Panc1 (cell line): Measurements from ENCODE around the gene DCBLD2. TPM values are rescaled to one million over a fixed set of nuclear protein-coding genes. Genes with fewer than 3 reads are reported as not detected.

ENCODE experiments used
- ATAC-seq: fragments of 200-7000 bp; cut with Tn5 transposase; 2 replicates; pipeline ENCODE4 v1.9.1; 2020; ENCODE audit warnings: mild to moderate bottlenecking, moderate library complexity
- BruUV-seq: library from RNA; stranded (reverse); fragments of 400-500 nt; replicated peaks from 2 replicates; lab custom pipeline; 2021; lab: Mats Ljungman, UMichigan
- CTCF ChIA-PET: fragments of 300-600 bp; sonication (Branson Sonifier 250); formaldehyde crosslinking; loops from one replicate; lab custom pipeline; 2022; ENCODE audit warnings: antibody characterized with exemption; lab: Charles Lee
- POLR2A ChIA-PET: fragments of 300-600 bp; sonication (Branson Sonifier 250); formaldehyde crosslinking; loops from one replicate; lab custom pipeline; 2022; ENCODE audit warnings: antibody characterized with exemption; lab: Charles Lee
- DNase-seq: peaks from one replicate; pipeline ENCODE4 v3.0.0-alpha.2; 2010; ENCODE audit warnings: low read depth, low spot score
- H3K27ac ChIP-seq: 2 replicates; pipeline ENCODE4 v1.5.1; 2011; ENCODE audit warnings: mild to moderate bottlenecking, low read length, inconsistent platforms
- H3K27me3 ChIP-seq: fragments of 200-500 bp; sonication (Bioruptor generic); 2 replicates; pipeline ENCODE4 v1.6.0; 2014; ENCODE audit warnings: low read length, inconsistent platforms; ENCODE audit not compliant: control insufficient read depth, insufficient read depth
- H3K36me3 ChIP-seq: fragments of 200-500 bp; sonication (Bioruptor generic); 2 replicates; pipeline ENCODE4 v1.5.1; 2014; ENCODE audit warnings: inconsistent platforms, mild to moderate bottlenecking, low read length, moderate library complexity; ENCODE audit not compliant: control insufficient read depth, insufficient read depth
- H3K4me1 ChIP-seq: 2 replicates; pipeline ENCODE4 v1.5.1; 2011; ENCODE audit warnings: inconsistent platforms, mild to moderate bottlenecking, low read length, moderate library complexity; ENCODE audit not compliant: control insufficient read depth, insufficient read depth
- H3K4me3 ChIP-seq, 2 experiments: 2 replicates each; pipeline ENCODE4 v1.5.1; 2011 to 2012; ENCODE audit warnings: low read depth in 2 of 2, low read length in 2 of 2, mild to moderate bottlenecking in 2 of 2, inconsistent platforms in 1 of 2, moderate library complexity in 1 of 2
- H3K9me3 ChIP-seq: fragments of 200-500 bp; sonication (Bioruptor generic); 2 replicates; pipeline ENCODE4 v1.5.1; 2014; ENCODE audit warnings: low read depth, mild to moderate bottlenecking, inconsistent platforms, low read length, moderate library complexity; ENCODE audit not compliant: control insufficient read depth, insufficient read depth
- POLR2AphosphoS5 ChIP-seq: IDR thresholded peaks from 2 replicates; pipeline ENCODE4 v1.6.1; 2012; ENCODE audit warnings: mild to moderate bottlenecking, low read depth, low read length, moderate library complexity
- SIN3A ChIP-seq: IDR thresholded peaks from 2 replicates; pipeline ENCODE4 v1.6.1; 2012; ENCODE audit warnings: low read depth, mild to moderate bottlenecking, low read length, moderate library complexity, borderline replicate concordance; ENCODE audit not compliant: insufficient read depth
- TCF7L2 ChIP-seq: IDR thresholded peaks from 2 replicates; pipeline ENCODE4 v1.6.1; 2011; ENCODE audit warnings: mild to moderate bottlenecking, low read depth, low read length, inconsistent platforms
- in situ Hi-C: cut with HindIII; loops from 2 replicates; pipeline ENCODE4 v1.10.0; 2016; ENCODE audit warnings: low sequenced_read_pairs, low pct_unique_long_range_greater_than_20kb
- intact Hi-C: fragments of 100-400 bp; cut with micrococcal nuclease; formaldehyde crosslinking; loops from one replicate; pipeline ENCODE4 v1.10.0; 2022; ENCODE audit not compliant: unreplicated experiment
- total RNA-seq: library from RNA; stranded (reverse); gene quantifications from one replicate; pipeline ENCODE4 v1.2.1, GENCODE V29; 2021; ENCODE audit not compliant: unreplicated experiment
- TF ChIP-seq, protein P1 (sequence below): fragments of 450-650 bp; IDR thresholded peaks from 2 replicates; pipeline ENCODE4 v1.5.1; 2017; ENCODE audit warnings: mild to moderate bottlenecking
- TF ChIP-seq, protein P2 (sequence below), 2 experiments: IDR thresholded peaks; 2 replicates each; pipeline ENCODE4 v1.6.1; 2011 to 2012; ENCODE audit warnings: low read depth in 2 of 2, control low read depth in 1 of 2, low read length in 1 of 2, mild to moderate bottlenecking in 1 of 2, moderate library complexity in 1 of 2; ENCODE audit not compliant: insufficient read depth in 1 of 2

Gene DCBLD2
- total RNA-seq, 1 experiment from 2014 or later = 54.4 TPM

DNA sequence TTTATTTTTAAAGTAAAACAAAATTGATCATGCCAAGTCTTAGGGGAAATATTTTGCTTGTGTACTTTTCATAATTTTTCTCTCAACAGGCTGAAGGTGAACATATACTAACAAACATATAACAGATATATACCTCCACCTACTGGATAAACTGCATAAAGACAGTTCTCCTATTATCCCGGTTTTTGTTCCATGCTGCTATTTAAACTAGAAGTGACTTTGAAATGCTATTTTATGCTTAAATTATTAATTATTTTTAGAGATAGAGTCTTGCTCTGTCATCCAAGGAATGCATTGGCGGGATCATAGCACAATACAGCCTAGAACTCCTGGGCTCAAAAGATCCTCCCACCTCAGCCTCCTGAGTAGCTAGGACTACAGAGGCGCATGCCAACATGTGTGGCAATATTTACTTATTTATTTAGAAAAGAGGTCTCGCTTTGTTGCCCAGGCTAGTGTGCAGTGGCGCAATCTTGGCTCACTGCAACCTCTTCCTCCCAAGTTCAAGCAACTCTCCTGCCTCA lies 88.6 kb downstream of the DCBLD2 start:
- Histone ChIP-seq H3K4me3 (no peak overlapping the region), H3K27ac (no peak overlapping the region), H3K36me3 (peaks cover 6% of the 10 kb centered on the region), H3K9me3 (no peaks in the 10 kb centered on the region), H3K4me1 (no peaks in the 10 kb centered on the region), H3K27me3 (no peaks in the 10 kb centered on the region)
- DNase-seq (no peak), ATAC-seq (peak; percentile 76; the same call in 1 of the 2 replicates)
- TF ChIP-seq, protein P1, sequence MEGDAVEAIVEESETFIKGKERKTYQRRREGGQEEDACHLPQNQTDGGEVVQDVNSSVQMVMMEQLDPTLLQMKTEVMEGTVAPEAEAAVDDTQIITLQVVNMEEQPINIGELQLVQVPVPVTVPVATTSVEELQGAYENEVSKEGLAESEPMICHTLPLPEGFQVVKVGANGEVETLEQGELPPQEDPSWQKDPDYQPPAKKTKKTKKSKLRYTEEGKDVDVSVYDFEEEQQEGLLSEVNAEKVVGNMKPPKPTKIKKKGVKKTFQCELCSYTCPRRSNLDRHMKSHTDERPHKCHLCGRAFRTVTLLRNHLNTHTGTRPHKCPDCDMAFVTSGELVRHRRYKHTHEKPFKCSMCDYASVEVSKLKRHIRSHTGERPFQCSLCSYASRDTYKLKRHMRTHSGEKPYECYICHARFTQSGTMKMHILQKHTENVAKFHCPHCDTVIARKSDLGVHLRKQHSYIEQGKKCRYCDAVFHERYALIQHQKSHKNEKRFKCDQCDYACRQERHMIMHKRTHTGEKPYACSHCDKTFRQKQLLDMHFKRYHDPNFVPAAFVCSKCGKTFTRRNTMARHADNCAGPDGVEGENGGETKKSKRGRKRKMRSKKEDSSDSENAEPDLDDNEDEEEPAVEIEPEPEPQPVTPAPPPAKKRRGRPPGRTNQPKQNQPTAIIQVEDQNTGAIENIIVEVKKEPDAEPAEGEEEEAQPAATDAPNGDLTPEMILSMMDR = peak; percentile 68
- no peak for TF ChIP-seq POLR2AphosphoS5
- ChIA-PET POLR2A (no interaction called here), CTCF (interaction anchor here (1.5 kb wide), 1 partner anchor 211 kb away, joined by 7 read pairs; no protein-coding TSS in a partner anchor)
- intact Hi-C loops (loop anchor here (2.0 kb wide), 2 partner anchors 210 to 218 kb away; no protein-coding TSS in a partner anchor), in situ Hi-C loops (no loop called here)
- no TSS peak for BruUV-seq

DNA sequence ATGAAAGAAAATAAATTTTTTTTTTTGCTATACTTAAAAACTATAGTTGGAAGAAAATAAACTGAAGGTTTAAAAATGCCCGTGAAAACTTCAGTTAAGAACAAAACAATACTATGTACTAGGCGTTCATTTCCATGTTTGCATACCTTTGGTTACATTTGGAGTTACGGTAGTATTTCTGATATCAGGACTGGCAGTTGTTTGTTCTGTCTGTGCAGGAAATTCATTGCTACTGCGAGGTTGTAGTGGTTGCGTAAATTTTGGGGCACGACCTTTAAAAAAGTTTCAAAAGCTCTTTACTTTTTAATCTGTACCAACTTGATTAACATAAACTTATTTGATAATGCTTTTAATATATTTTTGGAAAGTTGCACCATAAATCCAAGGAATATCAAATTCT lies 90.4 kb downstream of the DCBLD2 start:
- H3K36me3 ChIP-seq = peaks cover 10% of the 10 kb centered on the region; the same call in 1 of the 2 replicates

DNA sequence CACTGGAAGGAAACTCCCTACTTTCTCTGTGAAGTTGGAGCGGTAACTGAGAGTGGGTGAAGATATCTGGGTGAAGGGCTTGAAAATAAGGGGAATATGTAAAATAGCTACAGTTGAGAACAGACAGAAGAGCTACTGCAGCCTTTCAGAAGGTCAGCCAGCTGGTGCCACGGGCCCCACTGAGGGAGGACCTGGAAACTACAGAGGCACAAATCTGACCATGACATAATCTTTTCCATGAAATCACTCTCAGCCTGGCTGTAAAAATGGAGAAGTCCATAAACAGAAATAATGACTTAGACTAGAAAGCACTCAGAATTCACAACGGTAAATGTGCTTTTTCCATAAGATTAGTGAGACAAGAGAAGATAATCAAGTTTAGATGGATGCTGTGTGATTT lies 91.9 kb downstream of the DCBLD2 start:
- H3K27me3 ChIP-seq = no peaks in the 10 kb centered on the region
- ATAC-seq (no peak), DNase-seq (no peak)
- in situ Hi-C loops (no loop called here), intact Hi-C loops (no loop called here)
- H3K4me3 ChIP-seq = no peak overlapping the region
- no peak overlapping the region for H3K27ac ChIP-seq
- TF ChIP-seq SIN3A = no peak
- no peak for TF ChIP-seq TCF7L2
- TF ChIP-seq, protein P1 = no peak
- TF ChIP-seq, protein P2, sequence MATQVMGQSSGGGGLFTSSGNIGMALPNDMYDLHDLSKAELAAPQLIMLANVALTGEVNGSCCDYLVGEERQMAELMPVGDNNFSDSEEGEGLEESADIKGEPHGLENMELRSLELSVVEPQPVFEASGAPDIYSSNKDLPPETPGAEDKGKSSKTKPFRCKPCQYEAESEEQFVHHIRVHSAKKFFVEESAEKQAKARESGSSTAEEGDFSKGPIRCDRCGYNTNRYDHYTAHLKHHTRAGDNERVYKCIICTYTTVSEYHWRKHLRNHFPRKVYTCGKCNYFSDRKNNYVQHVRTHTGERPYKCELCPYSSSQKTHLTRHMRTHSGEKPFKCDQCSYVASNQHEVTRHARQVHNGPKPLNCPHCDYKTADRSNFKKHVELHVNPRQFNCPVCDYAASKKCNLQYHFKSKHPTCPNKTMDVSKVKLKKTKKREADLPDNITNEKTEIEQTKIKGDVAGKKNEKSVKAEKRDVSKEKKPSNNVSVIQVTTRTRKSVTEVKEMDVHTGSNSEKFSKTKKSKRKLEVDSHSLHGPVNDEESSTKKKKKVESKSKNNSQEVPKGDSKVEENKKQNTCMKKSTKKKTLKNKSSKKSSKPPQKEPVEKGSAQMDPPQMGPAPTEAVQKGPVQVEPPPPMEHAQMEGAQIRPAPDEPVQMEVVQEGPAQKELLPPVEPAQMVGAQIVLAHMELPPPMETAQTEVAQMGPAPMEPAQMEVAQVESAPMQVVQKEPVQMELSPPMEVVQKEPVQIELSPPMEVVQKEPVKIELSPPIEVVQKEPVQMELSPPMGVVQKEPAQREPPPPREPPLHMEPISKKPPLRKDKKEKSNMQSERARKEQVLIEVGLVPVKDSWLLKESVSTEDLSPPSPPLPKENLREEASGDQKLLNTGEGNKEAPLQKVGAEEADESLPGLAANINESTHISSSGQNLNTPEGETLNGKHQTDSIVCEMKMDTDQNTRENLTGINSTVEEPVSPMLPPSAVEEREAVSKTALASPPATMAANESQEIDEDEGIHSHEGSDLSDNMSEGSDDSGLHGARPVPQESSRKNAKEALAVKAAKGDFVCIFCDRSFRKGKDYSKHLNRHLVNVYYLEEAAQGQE (IDR thresholded peaks at IDR 0.05; ENCODE audit: insufficient read depth in 1 of 2, low read depth in 2 of 2, low read length in 1 of 2) = no peak
- TF ChIP-seq POLR2AphosphoS5 = no peak
- BruUV-seq = no TSS peak
- ChIA-PET CTCF (no interaction called here), POLR2A (no interaction called here)
- H3K36me3 ChIP-seq = peaks cover 10% of the 10 kb centered on the region; the same call in 1 of the 2 replicates
- no peaks in the 10 kb centered on the region for H3K9me3 ChIP-seq
- H3K4me1 ChIP-seq = no peaks in the 10 kb centered on the region

More for the DNA sequence above, 90.4 kb downstream of the DCBLD2 start:
- Histone ChIP-seq H3K9me3 (no peaks in the 10 kb centered on the region), H3K27ac (no peak overlapping the region), H3K27me3 (no peaks in the 10 kb centered on the region), H3K4me3 (no peak overlapping the region), H3K4me1 (no peaks in the 10 kb centered on the region)
- no TSS peak for BruUV-seq
- ChIA-PET CTCF (no interaction called here), POLR2A (no interaction called here)
- TF ChIP-seq, protein P1 = no peak
- TF ChIP-seq TCF7L2 = no peak
- no peak for TF ChIP-seq POLR2AphosphoS5
- no peak for TF ChIP-seq SIN3A
- intact Hi-C loops (no loop called here), in situ Hi-C loops (no loop called here)
- ATAC-seq (no peak), DNase-seq (no peak)
